Midbrain (tissue), 1 donor: Measurements from ENCODE around the gene ZNF644.
"Not testable (repeated sequence)": the region's sequence is repeated elsewhere in the genome, so short reads cannot be mapped to it uniquely, and the experiment has no call there.

Source experiments
- DNase-seq: peaks from one replicate; lab custom pipeline; 2025; lab: John Stamatoyannopoulos, UW

Gene ZNF644

DNA sequence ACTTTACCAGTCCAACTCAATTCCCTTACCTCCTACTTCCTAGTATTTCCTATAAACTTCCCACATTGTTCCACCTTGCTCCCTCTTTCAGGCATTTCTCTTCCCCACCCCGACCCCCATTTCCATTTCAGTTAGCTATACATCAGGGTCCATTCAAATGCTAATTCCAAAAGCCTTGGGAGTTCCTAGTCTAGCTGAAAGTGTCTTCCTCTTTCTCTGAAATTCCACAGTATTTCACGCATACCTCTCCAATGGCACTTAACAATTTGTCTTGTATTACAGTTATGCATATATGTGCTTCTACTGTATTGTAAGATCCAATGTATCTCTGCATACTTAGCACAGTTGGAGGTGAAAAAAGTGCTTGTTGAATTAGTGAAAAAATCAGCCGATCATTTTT is 94.9 kb downstream of the ZNF644 start:
- no peak for DNase-seq

DNA sequence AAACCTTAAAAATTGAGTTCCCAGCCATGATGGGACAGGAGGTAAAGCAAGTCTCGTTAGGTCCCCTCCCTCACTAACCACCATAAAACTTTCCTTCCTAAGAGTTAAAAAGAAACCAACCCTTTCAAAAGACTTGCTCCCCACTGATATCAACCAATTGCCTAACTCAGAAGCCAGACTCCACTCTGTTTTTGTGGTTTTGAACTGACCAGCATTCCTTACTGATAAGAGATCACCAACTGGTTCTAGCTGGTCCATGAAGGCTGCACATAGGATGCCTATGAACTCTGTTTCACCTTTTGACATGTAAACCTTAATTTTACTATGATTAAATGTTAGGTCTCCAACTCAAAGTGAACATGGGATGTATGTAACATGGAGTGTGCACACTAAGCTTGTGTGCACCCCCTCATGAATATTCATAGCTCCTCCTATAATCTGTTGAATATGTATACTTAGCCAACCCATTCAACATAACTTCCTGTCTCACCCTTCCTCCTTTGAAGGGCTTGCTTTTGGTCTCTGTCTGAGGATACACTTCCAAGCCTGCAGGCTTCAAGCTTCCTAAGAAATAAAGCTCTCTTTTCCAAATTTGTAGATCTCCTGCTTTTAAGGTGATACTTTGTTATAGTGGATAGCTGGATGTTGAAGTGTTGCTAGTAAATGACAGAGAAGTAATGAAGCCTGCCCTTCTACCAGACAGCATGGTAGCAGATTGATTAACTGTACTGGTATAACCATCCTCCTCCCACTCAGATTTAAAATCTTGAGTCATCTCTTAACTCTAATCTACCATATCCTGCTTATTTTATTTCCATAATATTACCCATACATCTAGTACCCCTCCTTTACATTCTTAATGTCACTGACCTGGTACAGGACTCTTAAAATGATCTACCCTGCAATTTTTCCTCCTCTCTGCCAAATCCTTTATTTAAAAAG is 95.6 kb downstream of the ZNF644 start:
- no peak for DNase-seq

GRCh38 chr1:90924982-90925381 is 96.9 kb downstream of the ZNF644 start:
- no peak for DNase-seq

- no peak for DNase-seq
Measured at GRCh38 chr1:90922996-90923395, 98.8 kb downstream of the ZNF644 start.

GRCh38 chr1:90922202-90922601 is 99.6 kb downstream of the ZNF644 start:
- no peak for DNase-seq

- no peak for DNase-seq
Measured at GRCh38 chr1:90919900-90920299, 101.9 kb downstream of the ZNF644 start.

- no peak for DNase-seq
Measured at GRCh38 chr1:90919190-90919719, 102.6 kb downstream of the ZNF644 start.

DNA sequence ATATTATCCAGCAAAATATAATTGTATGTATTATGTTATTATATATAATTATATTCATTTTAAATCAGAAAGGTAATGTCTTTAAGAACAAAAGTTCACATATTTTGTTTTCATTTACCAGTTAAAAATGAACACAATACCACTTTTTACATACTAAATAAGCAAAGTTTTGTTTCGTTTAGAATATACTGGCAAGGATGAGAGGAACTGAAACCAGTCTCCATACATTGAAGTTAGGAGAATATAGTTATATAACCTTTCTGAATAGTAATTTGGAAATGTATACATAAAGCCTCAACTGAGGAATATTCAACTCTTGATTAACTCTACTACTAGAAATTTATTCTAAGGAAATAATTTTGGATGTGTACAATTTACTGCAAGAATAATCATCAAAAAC is 110.5 kb downstream of the ZNF644 start:
- DNase-seq, result no peak

DNA sequence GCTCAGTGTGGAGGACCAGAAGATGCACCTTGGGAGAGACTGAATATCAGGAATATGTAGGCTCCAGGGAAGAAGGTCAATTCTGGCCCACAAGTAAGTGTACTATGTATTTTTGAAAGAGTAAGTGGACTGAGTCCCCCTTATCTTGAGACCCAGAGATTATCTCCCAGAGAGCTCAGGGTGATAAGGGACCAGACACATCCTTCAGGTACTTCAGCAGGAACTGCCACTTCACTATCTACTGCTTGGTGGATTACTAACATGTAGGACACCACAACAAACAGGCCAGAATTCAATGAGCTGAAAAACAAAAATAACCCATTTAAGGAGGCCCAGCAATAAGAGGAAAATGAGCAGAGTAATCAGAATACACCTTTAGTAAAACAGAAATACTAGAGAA is 119.2 kb downstream of the ZNF644 start:
- no peak for DNase-seq

- no peak for DNase-seq
Measured at GRCh38 chr1:90899263-90899662, 122.6 kb downstream of the ZNF644 start.

DNA sequence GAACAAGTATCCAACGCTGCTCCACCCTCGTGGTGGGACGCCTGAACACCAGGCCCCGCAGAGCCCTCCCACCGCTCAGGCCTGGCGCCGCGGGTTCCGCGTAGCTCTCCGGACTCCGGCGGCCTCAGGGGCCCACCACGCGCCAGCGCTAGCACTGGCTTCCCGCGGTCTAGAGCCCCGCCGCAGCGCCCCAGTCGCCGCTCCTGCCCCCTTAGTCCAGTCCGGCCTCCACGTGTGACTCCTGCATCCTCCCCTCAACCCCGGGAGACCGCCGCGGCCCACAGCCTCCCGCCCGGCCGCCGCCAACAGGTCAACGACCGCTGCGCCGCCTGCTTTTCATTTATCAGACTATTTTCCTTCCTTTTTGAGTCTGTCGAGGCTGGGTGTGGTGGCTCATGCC is 128.2 kb downstream of the ZNF644 start:
- DNase-seq, result not testable (repeated sequence)

DNA sequence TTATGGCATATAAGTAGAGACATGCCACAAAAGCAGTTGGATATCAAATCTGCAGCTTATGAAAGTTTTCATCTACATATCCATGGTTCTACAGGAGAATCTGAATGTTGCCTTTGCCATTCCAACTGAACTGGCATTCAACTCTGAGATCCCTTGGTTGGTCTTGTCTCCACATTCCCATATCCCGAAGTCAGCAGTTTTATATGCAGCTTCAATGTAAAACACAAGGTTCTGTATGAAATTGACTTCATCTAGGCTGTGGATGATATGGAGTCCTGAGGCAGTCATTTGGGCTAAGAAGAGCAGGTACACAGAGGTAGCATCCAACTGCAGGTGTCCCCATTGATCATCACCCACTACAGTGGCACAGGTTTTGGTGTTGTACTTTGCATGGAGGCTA is 129.0 kb downstream of the ZNF644 start:
- not testable (repeated sequence) for DNase-seq

DNA sequence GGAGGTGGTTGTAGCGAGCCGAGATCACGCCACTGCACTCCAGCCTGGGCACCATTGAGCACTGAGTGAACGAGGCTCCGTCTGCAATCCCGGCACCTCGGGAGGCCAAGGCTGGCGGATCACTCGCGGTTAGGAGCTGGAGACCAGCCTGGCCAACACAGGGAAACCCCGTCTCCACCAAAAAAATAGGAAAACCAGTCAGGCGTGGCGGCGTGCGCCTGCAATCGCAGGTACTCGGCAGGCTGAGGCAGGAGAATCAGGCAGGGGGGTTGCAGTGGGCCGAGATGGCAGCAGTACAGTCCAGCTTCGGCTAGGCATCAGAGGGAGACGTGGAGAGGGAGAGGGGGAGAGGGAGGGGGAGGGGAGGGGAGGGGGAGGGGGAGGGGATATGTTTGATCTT is 129.6 kb downstream of the ZNF644 start:
- not testable (repeated sequence) for DNase-seq

DNA sequence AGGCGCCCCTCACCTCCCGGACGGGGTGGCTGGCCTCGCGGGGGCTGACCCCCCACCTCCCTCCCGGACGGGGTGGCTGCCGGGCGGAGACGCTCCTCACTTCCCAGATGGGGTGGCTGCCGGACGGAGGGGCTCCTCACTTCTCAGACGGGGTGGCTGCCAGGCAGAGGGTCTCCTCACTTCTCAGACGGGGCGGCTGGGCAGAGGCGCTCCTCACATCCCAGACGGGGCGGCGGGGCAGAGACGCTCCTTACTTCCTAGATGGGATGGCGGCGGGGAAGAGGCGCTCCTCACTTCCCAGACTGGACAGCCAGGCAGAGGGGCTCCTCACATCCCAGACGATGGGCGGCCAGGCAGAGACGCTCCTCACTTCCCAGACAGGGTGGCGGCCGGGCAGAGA is 130.1 kb downstream of the ZNF644 start:
- not testable (repeated sequence) for DNase-seq

GRCh38 chr1:90882221-90882620 is 139.6 kb downstream of the ZNF644 start:
- no peak for DNase-seq

DNA sequence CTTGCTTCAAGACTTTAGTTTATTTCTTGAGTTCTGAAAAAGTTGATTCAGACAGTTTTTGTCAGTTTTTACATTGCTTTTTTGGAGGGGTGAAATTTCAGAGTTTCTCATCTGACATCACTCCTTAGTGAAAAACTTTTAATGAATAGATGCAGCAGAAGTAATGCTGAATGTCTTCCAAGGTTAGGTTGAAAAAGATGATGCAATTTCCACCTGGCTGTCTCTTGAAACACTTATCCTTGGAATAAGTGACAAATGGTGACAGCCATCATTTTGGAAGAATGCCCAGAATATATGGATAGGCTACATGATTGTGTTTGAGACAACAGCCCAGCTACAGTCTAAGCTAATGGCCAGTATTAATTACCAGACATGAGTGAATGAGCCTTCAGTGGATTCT is 140.8 kb downstream of the ZNF644 start:
- no peak for DNase-seq

DNA sequence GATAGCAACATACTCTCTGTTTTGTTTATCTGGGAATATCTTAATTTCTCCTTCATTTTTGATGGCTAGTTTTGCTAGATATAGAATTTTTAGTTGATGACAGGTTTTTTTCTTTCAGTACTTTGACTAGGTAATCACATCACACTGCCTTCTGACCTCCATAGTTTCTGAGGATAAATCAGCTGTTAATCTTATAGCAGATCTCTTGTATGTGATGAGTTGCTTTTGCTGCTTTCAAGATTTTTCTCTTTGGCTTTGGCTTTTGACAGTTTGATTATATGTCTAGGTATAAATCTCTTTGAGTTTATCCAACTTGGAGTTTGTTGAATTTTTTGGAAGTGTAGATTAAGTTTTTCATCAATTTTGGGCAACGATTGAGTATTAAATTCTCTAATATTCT is 142.6 kb downstream of the ZNF644 start:
- no peak for DNase-seq

DNA sequence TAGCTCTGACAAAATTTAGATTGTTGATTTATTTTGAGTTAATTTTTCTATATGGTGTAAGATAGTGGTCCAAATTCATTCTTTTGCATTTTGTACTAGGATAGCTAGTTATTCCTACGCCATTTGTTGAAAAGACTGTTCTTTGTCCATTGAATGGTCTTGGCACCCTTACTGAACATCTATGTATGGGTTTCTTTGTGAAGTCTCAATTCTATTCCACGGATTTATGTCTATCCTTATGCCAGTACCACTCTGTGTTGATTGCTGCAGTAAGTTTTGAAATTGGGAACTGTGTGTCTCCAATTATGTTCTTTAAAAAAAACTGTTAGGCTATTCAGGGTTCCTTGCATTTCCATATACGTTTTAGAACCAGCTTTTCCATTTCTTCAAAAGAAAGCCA is 145.7 kb downstream of the ZNF644 start:
- DNase-seq, result peak; percentile 35
